ENCODE measurements around the gene LRRC3C. TPM values are rescaled to one million over a fixed set of nuclear protein-coding genes. Genes with fewer than 3 reads are reported as not detected.

Gene LRRC3C
- polyA plus RNA-seq, 3 donors, result not detected

- H3K4me1 Mint-ChIP-seq, result peaks cover 76% of the 10 kb centered on the region
- 49% methylated on average over 5 of the region's 6 CpGs for WGBS (ENCODE audit: insufficient coverage)
- no peak overlapping the region for H2AFZ ChIP-seq (ENCODE audit: insufficient read depth, low read depth, low read length, poor library complexity, severe bottlenecking)
These were observed 41.8 kb downstream of the LRRC3C start for GRCh38 chr17:39969375-39969774.

GRCh38 chr17:39970157-39970692, 42.7 kb downstream of the LRRC3C start:
- WGBS (ENCODE audit: insufficient coverage), result 29% methylated on average over 2 of the region's 7 CpGs
- Histone ChIP-seq H2AFZ (ENCODE audit: insufficient read depth, low read depth, low read length, poor library complexity, severe bottlenecking) (no peak overlapping the region), H3K36me3 (replicated peaks in 1 of 2; ENCODE audit: control insufficient read depth in 1 of 2, insufficient read depth in 2 of 2, low read length in 2 of 2) (no peaks in the 10 kb centered on the region), H3K4me2 (replicated peaks; ENCODE audit: extremely low read depth, low read length, poor library complexity, severe bottlenecking) (no peak overlapping the region), H3K9me3 (replicated peaks in 1 of 2; ENCODE audit: control insufficient read depth in 1 of 2, insufficient read depth in 1 of 2, low read length in 2 of 2) (no peaks in the 10 kb centered on the region), H3K79me2 (ENCODE audit: insufficient read depth, low read length) (no peaks in the 10 kb centered on the region), H3K9ac (ENCODE audit: insufficient read depth, low read length, poor library complexity, severe bottlenecking) (no peak overlapping the region), H3K4me3 (replicated peaks in 1 of 3; ENCODE audit: low read depth in 2 of 3, low read length in 3 of 3) (no peak overlapping the region), H3K27me3 (ENCODE audit: control insufficient read depth in 2 of 2, insufficient read depth in 2 of 2, low read length in 2 of 2) (no peaks in the 10 kb centered on the region), H3K4me1 (ENCODE audit: control insufficient read depth in 1 of 2, insufficient read depth in 2 of 2, low read length in 2 of 2) (peaks cover 71 to 77% of the 10 kb centered on the region in 2 donors), H3K27ac (ENCODE audit: low read depth in 1 of 2, low read length in 2 of 2) (no peak overlapping the region), H4K20me1 (ENCODE audit: insufficient read depth, low read length) (no peaks in the 10 kb centered on the region)
- peaks cover 0 to 14% (median 6%) of the 10 kb centered on the region in 3 donors for H3K27me3 Mint-ChIP-seq (ENCODE audit: low read depth in 3 of 3)
- intact Hi-C loops (cut with micrococcal nuclease), result no loop called here
- no peak overlapping the region for H3K4me3 Mint-ChIP-seq
- peaks cover 70% of the 10 kb centered on the region for H3K4me1 Mint-ChIP-seq
- H3K36me3 Mint-ChIP-seq, result no peaks in the 10 kb centered on the region
- no peak for TF ChIP-seq CTCF (IDR thresholded peaks at IDR 0.05)
- DNase-seq, result no peak
- peaks cover 0 to 3% (median 0%) of the 10 kb centered on the region in 7 donors for H3K9me3 Mint-ChIP-seq
- H3K27ac Mint-ChIP-seq, result no peak overlapping the region

More at GRCh38 chr17:39969375-39969774, 41.8 kb downstream of the LRRC3C start:
- intact Hi-C loops (cut with micrococcal nuclease), result no loop called here
- peaks cover 71 to 77% of the 10 kb centered on the region in 2 donors for H3K4me1 ChIP-seq (ENCODE audit: control insufficient read depth in 1 of 2, insufficient read depth in 2 of 2, low read length in 2 of 2)
- no peaks in the 10 kb centered on the region for H3K79me2 ChIP-seq (ENCODE audit: insufficient read depth, low read length)
- Mint-ChIP-seq H3K4me3 (peak overlapping the region in 1 of 2 donors; percentile 23), H3K36me3 (no peaks in the 10 kb centered on the region), H3K27ac (peak overlapping the region in 1 of 7 donors; percentile 12), H3K27me3 (ENCODE audit: low read depth in 3 of 3) (peaks cover 0 to 13% (median 5%) of the 10 kb centered on the region in 3 donors), H3K9me3 (peaks cover 0 to 3% (median 0%) of the 10 kb centered on the region in 7 donors)
- H3K9me3 ChIP-seq (replicated peaks in 1 of 2; ENCODE audit: control insufficient read depth in 1 of 2, insufficient read depth in 1 of 2, low read length in 2 of 2), result no peaks in the 10 kb centered on the region
- H3K36me3 ChIP-seq (replicated peaks in 1 of 2; ENCODE audit: control insufficient read depth in 1 of 2, insufficient read depth in 2 of 2, low read length in 2 of 2), result no peaks in the 10 kb centered on the region
- no peak overlapping the region for H3K9ac ChIP-seq (ENCODE audit: insufficient read depth, low read length, poor library complexity, severe bottlenecking)
- no peak for TF ChIP-seq CTCF (IDR thresholded peaks at IDR 0.05)
- H3K4me2 ChIP-seq (replicated peaks; ENCODE audit: extremely low read depth, low read length, poor library complexity, severe bottlenecking), result no peak overlapping the region
- H3K4me3 ChIP-seq (replicated peaks in 1 of 3; ENCODE audit: low read depth in 2 of 3, low read length in 3 of 3), result no peak overlapping the region
- no peaks in the 10 kb centered on the region for H3K27me3 ChIP-seq (ENCODE audit: control insufficient read depth in 2 of 2, insufficient read depth in 2 of 2, low read length in 2 of 2)
- DNase-seq, result peak in 1 of 3 donors; percentile 44
- H3K27ac ChIP-seq (ENCODE audit: low read depth in 1 of 2, low read length in 2 of 2), result no peak overlapping the region
- no peaks in the 10 kb centered on the region for H4K20me1 ChIP-seq (ENCODE audit: insufficient read depth, low read length)
